Measurements from ENCODE around the gene DERA. TPM values are rescaled to one million over a fixed set of nuclear protein-coding genes. Genes with fewer than 3 reads are reported as not detected.
"Not testable (repeated sequence)": the region's sequence is repeated elsewhere in the genome, so short reads cannot be mapped to it uniquely, and the experiment has no call there.

DERA gene
- total and polyA plus RNA-seq, 10 donors = 14.5 to 35.4 (median 27.6) TPM

- H3K27me3 ChIP-seq (replicated peaks in 1 of 7) = no peaks in the 10 kb centered on the region
- intact Hi-C loops (cut with DNase I; ENCODE audit: low total_unique reads) = no loop called here
- H3K4me1 ChIP-seq = no peaks in the 10 kb centered on the region
- no peak for DNase-seq
- TF ChIP-seq, protein P1, sequence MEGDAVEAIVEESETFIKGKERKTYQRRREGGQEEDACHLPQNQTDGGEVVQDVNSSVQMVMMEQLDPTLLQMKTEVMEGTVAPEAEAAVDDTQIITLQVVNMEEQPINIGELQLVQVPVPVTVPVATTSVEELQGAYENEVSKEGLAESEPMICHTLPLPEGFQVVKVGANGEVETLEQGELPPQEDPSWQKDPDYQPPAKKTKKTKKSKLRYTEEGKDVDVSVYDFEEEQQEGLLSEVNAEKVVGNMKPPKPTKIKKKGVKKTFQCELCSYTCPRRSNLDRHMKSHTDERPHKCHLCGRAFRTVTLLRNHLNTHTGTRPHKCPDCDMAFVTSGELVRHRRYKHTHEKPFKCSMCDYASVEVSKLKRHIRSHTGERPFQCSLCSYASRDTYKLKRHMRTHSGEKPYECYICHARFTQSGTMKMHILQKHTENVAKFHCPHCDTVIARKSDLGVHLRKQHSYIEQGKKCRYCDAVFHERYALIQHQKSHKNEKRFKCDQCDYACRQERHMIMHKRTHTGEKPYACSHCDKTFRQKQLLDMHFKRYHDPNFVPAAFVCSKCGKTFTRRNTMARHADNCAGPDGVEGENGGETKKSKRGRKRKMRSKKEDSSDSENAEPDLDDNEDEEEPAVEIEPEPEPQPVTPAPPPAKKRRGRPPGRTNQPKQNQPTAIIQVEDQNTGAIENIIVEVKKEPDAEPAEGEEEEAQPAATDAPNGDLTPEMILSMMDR (IDR thresholded peaks at IDR 0.05 in 8 of 11, conservative IDR thresholded peaks at IDR 0.05 in 3 of 11) = no peak
- TF ChIP-seq POLR2AphosphoS5 (IDR thresholded peaks at IDR 0.05) = no peak
- no peak for TF ChIP-seq POLR2A (IDR thresholded peaks at IDR 0.05)
- 81 to 92% (median 89%) methylated on average over 5 of the region's 5 CpGs for WGBS, 5 donors
- H3K9me3 ChIP-seq = no peaks in the 10 kb centered on the region
- H3K27ac ChIP-seq = no peak overlapping the region
- peaks cover 3 to 82% (median 46%) of the 10 kb centered on the region in 6 donors for H3K36me3 ChIP-seq
- H3K4me3 ChIP-seq = no peak overlapping the region
Measured at GRCh38 chr12:15904378-15904920, 6.7 kb upstream of the DERA start.

DNA sequence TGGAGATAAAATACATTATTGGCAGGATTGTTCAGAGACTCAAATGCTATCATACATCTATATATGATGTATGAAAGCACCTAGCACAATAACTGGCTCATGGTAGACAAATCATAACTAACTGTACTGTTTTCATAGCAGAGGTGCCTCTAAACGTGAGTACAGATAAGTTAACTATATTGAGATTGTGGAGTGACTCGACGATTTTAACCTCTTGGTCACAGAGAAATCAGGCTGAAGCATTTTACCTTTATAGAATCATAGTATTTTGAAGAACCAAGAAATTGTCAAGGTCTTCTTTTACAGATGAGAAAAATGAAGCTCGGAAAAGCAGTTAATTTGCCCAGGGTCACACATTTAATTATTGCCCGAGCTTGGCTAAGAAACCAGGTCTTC, 666 bp upstream of the DERA start:
- TF ChIP-seq POLR2A (IDR thresholded peaks at IDR 0.05) = no peak
- TF ChIP-seq, protein P1 (IDR thresholded peaks at IDR 0.05 in 8 of 11, conservative IDR thresholded peaks at IDR 0.05 in 3 of 11) = no peak
- no peak for TF ChIP-seq POLR2AphosphoS5 (IDR thresholded peaks at IDR 0.05)
- Histone ChIP-seq H3K4me3 (peak overlapping the region in 4 of 8 donors; percentile 60 to 86 (median 68)), H3K36me3 (peaks cover 0 to 22% (median 0%) of the 10 kb centered on the region in 6 donors), H3K27me3 (replicated peaks in 1 of 7) (no peaks in the 10 kb centered on the region), H3K4me1 (peaks cover 3 to 45% (median 12%) of the 10 kb centered on the region in 6 donors), H3K9me3 (no peaks in the 10 kb centered on the region), H3K27ac (peak overlapping the region in 4 of 8 donors; percentile 89 to 96 (median 92))
- intact Hi-C loops (cut with DNase I; ENCODE audit: low total_unique reads) = no loop called here
- WGBS, 5 donors = 74 to 83% (median 78%) methylated on average over 5 of the region's 5 CpGs
- no peak for DNase-seq

GRCh38 chr12:15911931-15912330, 799 bp downstream of the DERA start:
- Histone ChIP-seq H3K4me3 (peak overlapping the region; percentile 48 to 86 (median 66)), H3K27ac (peak overlapping the region; percentile 89 to 96 (median 94)), H3K4me1 (peaks cover 3 to 51% (median 12%) of the 10 kb centered on the region in 6 donors)
- intact Hi-C loops (cut with DNase I; ENCODE audit: low total_unique reads); H3K9me3 ChIP-seq; H3K36me3 ChIP-seq; H3K27me3 ChIP-seq (replicated peaks in 1 of 7); DNase-seq: not testable (repeated sequence)
- WGBS, 5 donors = 19 to 40% (median 24%) methylated on average over 3 to 5 of the region's 5 CpGs

GRCh38 chr12:15914131-15914530, 3.0 kb downstream of the DERA start:
- intact Hi-C loops (cut with DNase I; ENCODE audit: low total_unique reads); H3K4me3 ChIP-seq; H3K27me3 ChIP-seq (replicated peaks in 1 of 7); H3K9me3 ChIP-seq; DNase-seq; H3K27ac ChIP-seq: not testable (repeated sequence)
- H3K4me1 ChIP-seq = peaks cover 3 to 51% (median 12%) of the 10 kb centered on the region in 6 donors
- peaks cover 0 to 12% (median 0%) of the 10 kb centered on the region in 6 donors for H3K36me3 ChIP-seq
- WGBS, 5 donors = 91 to 93% (median 93%) methylated on average over 5 of the region's 5 CpGs

DNA sequence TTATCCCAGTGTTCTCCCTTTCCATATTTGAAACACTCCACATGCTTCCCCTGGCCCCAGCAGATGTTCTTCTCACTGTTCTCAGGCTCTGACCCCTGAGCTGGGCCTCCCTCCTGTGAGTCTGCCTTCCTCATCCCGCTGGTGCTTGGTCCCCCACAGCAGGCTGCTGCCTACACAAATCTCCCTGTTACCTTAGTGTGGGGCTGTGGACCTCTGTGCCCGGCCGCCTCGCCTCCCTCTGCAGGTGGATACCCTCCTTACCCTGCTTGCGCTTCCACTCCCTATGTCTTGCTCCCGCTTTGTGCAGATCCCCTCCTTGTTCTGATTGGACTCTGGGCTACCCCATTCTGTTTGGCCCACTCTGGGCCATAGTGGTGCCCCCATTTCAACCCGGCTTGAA, 6.9 kb downstream of the DERA start:
- no peak overlapping the region for H3K4me3 ChIP-seq
- no peak overlapping the region for H3K27ac ChIP-seq
- H3K27me3 ChIP-seq (replicated peaks in 1 of 7) = no peaks in the 10 kb centered on the region
- H3K9me3 ChIP-seq = no peaks in the 10 kb centered on the region
- no peak for DNase-seq
- peaks cover 0 to 12% (median 0%) of the 10 kb centered on the region in 6 donors for H3K36me3 ChIP-seq
- intact Hi-C loops (cut with DNase I; ENCODE audit: low total_unique reads) = no loop called here
- peaks cover 0 to 28% (median under 1%) of the 10 kb centered on the region in 6 donors for H3K4me1 ChIP-seq
- WGBS, 5 donors = 93 to 99% (median 96%) methylated on average over 7 of the region's 7 CpGs
- no peak for TF ChIP-seq POLR2AphosphoS5 (IDR thresholded peaks at IDR 0.05)
